HepG2 (cell line): ENCODE measurements around the gene LITAF. TPM values are rescaled to one million over a fixed set of nuclear protein-coding genes. Genes with fewer than 3 reads are reported as not detected.
A peak's percentile ranks its signal among the peaks of the same experiment; 100 is the strongest.

Source experiments
- CEBPB ChIP-seq: IDR thresholded peaks from 2 replicates; pipeline ENCODE4 v1.6.1; 2011; ENCODE audit warnings: low read depth, low read length, improper control_type of control experiment, borderline replicate concordance
- CHD2 ChIP-seq: IDR thresholded peaks from 2 replicates; pipeline ENCODE4 v1.6.1; 2011; ENCODE audit warnings: low read depth, low read length, improper control_type of control experiment
- GATAD1 ChIP-seq: IDR thresholded peaks from 2 replicates; pipeline ENCODE4 v1.6.1; 2016; ENCODE audit warnings: missing genetic modification reagents, missing compliant biosample characterization
- HMGXB3 ChIP-seq: sonication (generic); formaldehyde crosslinking; IDR thresholded peaks from 2 replicates; pipeline ENCODE4 v1.4.0; 2020; ENCODE audit warnings: missing genetic modification reagents, borderline replicate concordance
- JDP2 ChIP-seq: sonication (generic); formaldehyde crosslinking; IDR thresholded peaks from 2 replicates; pipeline ENCODE4 v1.8.1; 2022; ENCODE audit warnings: missing genetic modification reagents, borderline replicate concordance
- MAF1 ChIP-seq: sonication (generic); formaldehyde crosslinking; IDR thresholded peaks from 2 replicates; pipeline ENCODE4 v1.5.0; 2020; ENCODE audit warnings: missing genetic modification reagents, borderline replicate concordance
- MBD4 ChIP-seq: IDR thresholded peaks from 2 replicates; pipeline ENCODE4 v1.6.1; 2012; ENCODE audit warnings: low read length, inconsistent platforms, borderline replicate concordance
- SUZ12 ChIP-seq: fragments of 150-350 bp; IDR thresholded peaks from 2 replicates; pipeline ENCODE4 v1.6.1; 2014; ENCODE audit warnings: low read depth, low read length
- TCF12 ChIP-seq, 2 experiments: fragments of 450-650 bp in 1 of 2; sonication (generic) in 1 of 2; formaldehyde crosslinking in 1 of 2; IDR thresholded peaks; 2 replicates each; pipeline versions ENCODE4 v1.6.1 to v1.8.0; 2017 to 2022; ENCODE audit warnings: antibody characterized with exemption in 1 of 2, mild to moderate bottlenecking in 1 of 2, missing genetic modification reagents in 1 of 2, moderate library complexity in 1 of 2
- TCF7 ChIP-seq: sonication (generic); IDR thresholded peaks from 2 replicates; pipeline ENCODE4 v1.6.1; 2016; ENCODE audit warnings: antibody characterized with exemption, low read depth
- TFDP2 ChIP-seq: sonication (generic); formaldehyde crosslinking; IDR thresholded peaks from 2 replicates; pipeline ENCODE4 v1.4.0; 2020; ENCODE audit warnings: missing genetic modification reagents
- TGIF2 ChIP-seq: IDR thresholded peaks from 2 replicates; pipeline ENCODE4 v1.6.1; 2016; ENCODE audit warnings: control low read depth, missing compliant biosample characterization
- ZBTB46 ChIP-seq: sonication (generic); formaldehyde crosslinking; IDR thresholded peaks from 2 replicates; pipeline ENCODE4 v1.4.0; 2020; ENCODE audit warnings: mild to moderate bottlenecking, missing genetic modification reagents, borderline replicate concordance
- ZMYM4 ChIP-seq: sonication (generic); formaldehyde crosslinking; IDR thresholded peaks from 2 replicates; pipeline ENCODE4 v1.8.1; 2023; ENCODE audit warnings: mild to moderate bottlenecking, missing genetic modification reagents
- polyA plus RNA-seq, 8 experiments: library from polyadenylated mRNA; depleted of rRNA in 3 of 8; stranded (reverse) in 7 of 8; unstranded in 1 of 8; fragments of >200 nt; fragmentation: Illumina TruSeq in 4 of 8; extraction: Trizol in 4 of 8; gene quantifications; 2 replicates each; pipeline versions ENCODE4 v1.2.1 to v1.2.3, GENCODE V29; 2011 to 2016; ENCODE audit warnings: low read depth in 4 of 8, missing spikeins in 1 of 8, mixed read lengths in 1 of 8; ENCODE audit not compliant: insufficient read depth in 1 of 8
- total RNA-seq, 5 experiments: library from RNA; depleted of rRNA; stranded (reverse); fragments of >200 nt; fragmentation: Illumina TruSeq; extraction: Trizol; gene quantifications; 2 replicates each; pipeline ENCODE4 v1.2.3, GENCODE V29; 2016; ENCODE audit warnings: low read depth in 1 of 5

Gene LITAF
- total and polyA plus RNA-seq, 2 of the 13 experiments (the other 11 are each of a cell fraction or from before 2014, with no cell fraction given) = 80.1 to 141 TPM

- TF ChIP-seq CHD2 = no peak
- TF ChIP-seq GATAD1 (CRISPR knock-in tag) = no peak; the same call in 1 of the 2 replicates
- TF ChIP-seq TCF7 = peak; percentile 49; the same call in 1 of the 2 replicates
- TF ChIP-seq JDP2 (CRISPR knock-in tag) = no peak
- no peak for TF ChIP-seq CEBPB
- TF ChIP-seq TGIF2 (CRISPR knock-in tag) = no peak; the same call in none of the 2 replicates
- 0 out of 2 replicates have a peak, but pooled peaks have one; percentile 9 for TF ChIP-seq TFDP2 (CRISPR knock-in tag)
- no peak for TF ChIP-seq TCF12 (IDR thresholded peaks at IDR 0.05)
- TF ChIP-seq TCF12 (CRISPR knock-in tag; IDR thresholded peaks at IDR 0.05) = peak; percentile 64; the same call in 1 of the 2 replicates
- no peak for TF ChIP-seq MAF1 (CRISPR knock-in tag)
- TF ChIP-seq ZBTB46 (CRISPR knock-in tag) = no peak
- TF ChIP-seq ZMYM4 (CRISPR knock-in tag) = no peak
- TF ChIP-seq SUZ12 = no peak
- TF ChIP-seq MBD4 = no peak
- TF ChIP-seq HMGXB3 (CRISPR knock-in tag) = no peak
These were observed 26.9 kb upstream of the LITAF start (continued) for GRCh38 chr16:11613381-11614303.
